Endodermal cell (in vitro differentiated cells): Measurements from ENCODE around the gene ACP6. TPM values are rescaled to one million over a fixed set of nuclear protein-coding genes. Genes with fewer than 3 reads are reported as not detected.

ENCODE experiments used
- DNase-seq: peaks from one replicate; pipeline ENCODE4 v3.0.0-alpha.2; 2017
- H3K27ac ChIP-seq: 2 replicates; pipeline ENCODE4 v1.5.1; 2013; ENCODE audit warnings: mild to moderate bottlenecking, low read depth, low read length, moderate library complexity
- H3K27me3 ChIP-seq: 2 replicates; pipeline ENCODE4 v1.6.1; 2013; ENCODE audit warnings: mild to moderate bottlenecking, low read length, moderate library complexity; ENCODE audit not compliant: insufficient read depth, control insufficient read depth, poor library complexity, severe bottlenecking
- H3K36me3 ChIP-seq: 2 replicates; pipeline ENCODE4 v1.7.0; 2013; ENCODE audit warnings: mild to moderate bottlenecking, low read length, moderate library complexity; ENCODE audit not compliant: control insufficient read depth, insufficient read depth
- H3K4me1 ChIP-seq: one replicate; pipeline ENCODE4 v1.7.0; 2013; ENCODE audit warnings: low read length; ENCODE audit not compliant: control insufficient read depth, insufficient read depth
- H3K4me3 ChIP-seq: 2 replicates; pipeline ENCODE4 v1.5.1; 2013; ENCODE audit warnings: mild to moderate bottlenecking, low read length, moderate library complexity
- H3K9ac ChIP-seq: 2 replicates; pipeline ENCODE4 v1.6.1; 2013; ENCODE audit warnings: mild to moderate bottlenecking, low read length, moderate library complexity; ENCODE audit not compliant: poor library complexity, severe bottlenecking; ENCODE audit errors: extremely low read depth
- H3K9me3 ChIP-seq: 2 replicates; pipeline ENCODE4 v1.6.1; 2013; ENCODE audit warnings: mild to moderate bottlenecking, low read length, moderate library complexity; ENCODE audit not compliant: control insufficient read depth
- H3K27ac Mint-ChIP-seq: 2 replicates; pipeline ENCODE4 v1.8.0; 2020; ENCODE audit warnings: mixed read lengths
- H3K27me3 Mint-ChIP-seq: 2 replicates; pipeline ENCODE4 v1.8.0; 2021; ENCODE audit warnings: mild to moderate bottlenecking, mixed read lengths; ENCODE audit not compliant: insufficient read depth
- H3K36me3 Mint-ChIP-seq: 2 replicates; pipeline ENCODE4 v1.8.0; 2020; ENCODE audit warnings: low read depth, mixed read lengths
- H3K4me1 Mint-ChIP-seq: 2 replicates; pipeline ENCODE4 v1.8.0; 2020; ENCODE audit warnings: mixed read lengths
- H3K4me3 Mint-ChIP-seq: 2 replicates; pipeline ENCODE4 v1.8.0; 2020; ENCODE audit warnings: mild to moderate bottlenecking, moderate library complexity, mixed read lengths
- H3K9me3 Mint-ChIP-seq: 2 replicates; pipeline ENCODE4 v1.8.0; 2020; ENCODE audit warnings: mild to moderate bottlenecking, mixed read lengths
- CTCF ChIP-seq: fragments of 200-600 bp; sonication (generic); conservative IDR thresholded peaks from 2 replicates; pipeline ENCODE4 v1.5.0; 2021; ENCODE audit warnings: antibody characterized with exemption, mild to moderate bottlenecking
- WGBS, 2 experiments: methylation state at CpG; one replicate each; pipeline versions ENCODE4 v1.1.5 to v1.1.7; 2013; ENCODE audit warnings: missing lambda C conversion rate in 2 of 2, mixed read lengths in 1 of 2; ENCODE audit not compliant: insufficient coverage in 1 of 2, insufficient read length in 1 of 2; 5-methylcytosine and 5-hydroxymethylcytosine counted together
- total RNA-seq, 2 donors: library from RNA; stranded (reverse); fragmentation: NEBNext Ultra II Directional in 1 of 2; extraction: Animal tissue kit (Norgen Biotek cat#: 25700) in 1 of 2; gene quantifications; 2 replicates in 1 of 2; 3 replicates in 1 of 2; pipeline ENCODE4 v1.2.1, GENCODE V29; 2021

The ACP6 gene
- total RNA-seq, 2 donors from 2014 or later = 15.2 to 17.9 TPM

DNA sequence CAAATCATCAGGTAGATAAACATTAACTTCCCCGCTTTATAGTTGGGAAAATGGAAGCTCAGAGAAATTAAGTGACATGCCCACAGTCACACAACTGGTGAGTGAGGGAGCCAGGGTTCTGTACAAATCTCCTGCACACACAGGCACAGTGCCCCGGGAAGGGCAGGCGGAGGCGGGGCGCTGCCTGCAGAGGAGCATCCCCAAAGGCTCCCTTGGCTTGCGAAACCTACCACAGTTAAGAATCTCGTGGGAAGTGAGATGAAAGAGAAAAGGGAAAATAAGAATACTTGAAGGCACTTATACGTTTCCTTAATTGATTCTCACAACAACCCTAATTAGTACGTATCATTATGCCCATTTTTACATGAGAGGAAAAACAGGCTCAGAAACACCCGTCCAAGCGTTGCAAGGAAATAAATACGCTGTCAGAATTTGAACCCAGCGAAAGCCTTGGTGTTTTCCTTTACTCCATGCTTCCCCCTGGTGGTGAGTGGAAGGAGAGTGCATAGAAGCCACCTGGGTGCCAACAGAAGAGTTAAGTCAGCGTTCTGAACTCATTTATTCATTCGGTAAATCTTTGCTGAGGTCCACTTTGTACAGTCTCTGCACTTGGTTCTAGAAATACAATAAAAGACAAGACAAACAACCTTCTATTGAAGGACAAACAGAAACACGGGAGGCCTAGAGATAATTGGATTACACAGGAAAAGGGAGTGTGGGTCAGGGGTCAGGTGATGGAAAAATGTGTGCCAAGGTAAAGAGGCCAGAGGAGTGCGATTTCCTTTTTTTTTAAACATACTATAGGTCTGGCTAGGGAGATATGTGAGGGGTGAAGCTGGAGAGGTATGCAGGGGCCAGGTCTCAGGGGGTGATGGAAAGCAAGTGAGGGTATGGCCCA, 28.4 kb downstream of the ACP6 start:
- no peaks in the 10 kb centered on the region for H3K4me1 Mint-ChIP-seq
- no peak overlapping the region for H3K4me3 Mint-ChIP-seq
- H3K9me3 Mint-ChIP-seq = no peaks in the 10 kb centered on the region
- H3K27me3 Mint-ChIP-seq = no peaks in the 10 kb centered on the region
- Histone ChIP-seq H3K9me3 (no peaks in the 10 kb centered on the region), H3K27ac (no peak overlapping the region), H3K36me3 (no peaks in the 10 kb centered on the region), H3K4me3 (no peak overlapping the region), H3K4me1 (no peaks in the 10 kb centered on the region), H3K9ac (no peak overlapping the region), H3K27me3 (no peaks in the 10 kb centered on the region)
- DNase-seq = peak; percentile 78
- peaks cover 7% of the 10 kb centered on the region for H3K36me3 Mint-ChIP-seq
- H3K27ac Mint-ChIP-seq = no peak overlapping the region
- WGBS, 2 experiments = 82 to 86% methylated on average over 6 to 17 of the region's 17 CpGs
- peak; percentile 94 for TF ChIP-seq CTCF

- Mint-ChIP-seq H3K36me3 (peaks cover 7% of the 10 kb centered on the region), H3K4me3 (no peak overlapping the region), H3K9me3 (no peaks in the 10 kb centered on the region), H3K27me3 (no peaks in the 10 kb centered on the region), H3K4me1 (peaks cover under 1% of the 10 kb centered on the region), H3K27ac (no peak overlapping the region)
- no peaks in the 10 kb centered on the region for H3K4me1 ChIP-seq
- H3K4me3 ChIP-seq = no peak overlapping the region
- H3K9me3 ChIP-seq = no peaks in the 10 kb centered on the region
- no peak overlapping the region for H3K9ac ChIP-seq
- H3K36me3 ChIP-seq = no peaks in the 10 kb centered on the region
- DNase-seq = no peak
- no peak overlapping the region for H3K27ac ChIP-seq
- no peaks in the 10 kb centered on the region for H3K27me3 ChIP-seq
- TF ChIP-seq CTCF = no peak
- 88 to 94% methylated on average over 3 to 8 of the region's 8 CpGs for WGBS, 2 experiments
Measured at GRCh38 chr1:147641291-147641690, 29.0 kb downstream of the ACP6 start.

- Histone ChIP-seq H3K9ac (no peak overlapping the region), H3K36me3 (no peaks in the 10 kb centered on the region), H3K9me3 (no peaks in the 10 kb centered on the region), H3K4me3 (no peak overlapping the region), H3K4me1 (no peaks in the 10 kb centered on the region), H3K27me3 (no peaks in the 10 kb centered on the region), H3K27ac (no peak overlapping the region)
- Mint-ChIP-seq H3K27ac (no peak overlapping the region), H3K4me3 (no peak overlapping the region), H3K27me3 (no peaks in the 10 kb centered on the region), H3K36me3 (peaks cover 7% of the 10 kb centered on the region), H3K9me3 (no peaks in the 10 kb centered on the region), H3K4me1 (peaks cover 2% of the 10 kb centered on the region)
- DNase-seq = peak; percentile 95
- TF ChIP-seq CTCF = peak; percentile 96
- 44 to 61% methylated on average over 4 to 9 of the region's 9 CpGs for WGBS, 2 experiments
Measured at GRCh38 chr1:147640553-147641165, 29.7 kb downstream of the ACP6 start.
